Adipocyte (in vitro differentiated cells): ENCODE measurements around the gene BBX.

Source experiments
- DNase-seq: peaks from one replicate; pipeline ENCODE4 v3.0.0-alpha.2; 2015; ENCODE audit warnings: low read depth
- H3K27me3 ChIP-seq: replicated peaks from 2 replicates; pipeline ENCODE4 v1.7.0; 2013; ENCODE audit warnings: mild to moderate bottlenecking, low read length, moderate library complexity; ENCODE audit not compliant: control insufficient read depth, insufficient read depth
- H3K36me3 ChIP-seq: 2 replicates; pipeline ENCODE4 v1.7.0; 2013; ENCODE audit warnings: low read length, mild to moderate bottlenecking, moderate library complexity; ENCODE audit not compliant: control insufficient read depth, insufficient read depth, severe bottlenecking
- H3K4me1 ChIP-seq: 2 replicates; pipeline ENCODE4 v1.7.0; 2013; ENCODE audit warnings: mild to moderate bottlenecking, low read length, moderate library complexity; ENCODE audit not compliant: control insufficient read depth, insufficient read depth
- H3K4me3 ChIP-seq: 2 replicates; pipeline ENCODE4 v1.7.0; 2013; ENCODE audit warnings: mild to moderate bottlenecking, low read length, moderate library complexity
- H3K9ac ChIP-seq: 2 replicates; pipeline ENCODE4 v1.7.0; 2013; ENCODE audit warnings: mild to moderate bottlenecking, low read length, moderate library complexity
- H3K9me3 ChIP-seq: 2 replicates; pipeline ENCODE4 v1.7.0; 2013; ENCODE audit warnings: mild to moderate bottlenecking, low read length, moderate library complexity; ENCODE audit not compliant: control insufficient read depth

Gene BBX

GRCh38 chr3:107522510-107523288 lies at the start of gene BBX:
Gene BBX, plus strand, starts transcription at chr3:107522962. Its CDS starts 187,499 bp downstream, at chr3:107710461.
- Histone ChIP-seq H3K4me1 (peaks cover 11% of the 10 kb centered on the region), H3K36me3 (no peaks in the 10 kb centered on the region), H3K4me3 (peak within 1 kb of the TSS; percentile 99), H3K9me3 (no peaks in the 10 kb centered on the region), H3K27me3 (no peaks in the 10 kb centered on the region), H3K9ac (peak within 1 kb of the TSS; percentile 92)
- DNase-seq: peak; percentile 92

- no peak overlapping the region for H3K9ac ChIP-seq
- DNase-seq: no peak
- H3K4me3 ChIP-seq: no peak overlapping the region
- no peaks in the 10 kb centered on the region for H3K36me3 ChIP-seq
- H3K9me3 ChIP-seq: no peaks in the 10 kb centered on the region
- H3K4me1 ChIP-seq: no peaks in the 10 kb centered on the region
- H3K27me3 ChIP-seq: no peaks in the 10 kb centered on the region
These were observed 46.3 kb upstream of the BBX start for GRCh38 chr3:107476462-107476861.

- Histone ChIP-seq H3K4me3 (no peak overlapping the region), H3K4me1 (no peaks in the 10 kb centered on the region), H3K27me3 (no peaks in the 10 kb centered on the region), H3K9ac (no peak overlapping the region), H3K9me3 (no peaks in the 10 kb centered on the region), H3K36me3 (no peaks in the 10 kb centered on the region)
- no peak for DNase-seq
These were observed 35.3 kb upstream of the BBX start for GRCh38 chr3:107487490-107487889.

GRCh38 chr3:107488942-107489341 lies 33.8 kb upstream of the BBX start:
- Histone ChIP-seq H3K9ac (no peak overlapping the region), H3K4me1 (no peaks in the 10 kb centered on the region), H3K4me3 (no peak overlapping the region), H3K27me3 (no peaks in the 10 kb centered on the region), H3K9me3 (no peaks in the 10 kb centered on the region), H3K36me3 (no peaks in the 10 kb centered on the region)
- peak; percentile 4 for DNase-seq

GRCh38 chr3:107493134-107493533 lies 29.6 kb upstream of the BBX start:
- no peaks in the 10 kb centered on the region for H3K4me1 ChIP-seq
- no peaks in the 10 kb centered on the region for H3K36me3 ChIP-seq
- no peaks in the 10 kb centered on the region for H3K27me3 ChIP-seq
- no peak overlapping the region for H3K9ac ChIP-seq
- DNase-seq: no peak
- H3K9me3 ChIP-seq: no peaks in the 10 kb centered on the region
- H3K4me3 ChIP-seq: no peak overlapping the region

- Histone ChIP-seq H3K4me1 (no peaks in the 10 kb centered on the region), H3K27me3 (no peaks in the 10 kb centered on the region), H3K4me3 (no peak overlapping the region), H3K9me3 (no peaks in the 10 kb centered on the region), H3K9ac (no peak overlapping the region), H3K36me3 (no peaks in the 10 kb centered on the region)
- no peak for DNase-seq
These were observed 25.9 kb upstream of the BBX start for GRCh38 chr3:107496855-107497254.

GRCh38 chr3:107498646-107499045 lies 24.1 kb upstream of the BBX start:
- Histone ChIP-seq H3K4me3 (no peak overlapping the region), H3K9ac (no peak overlapping the region), H3K27me3 (no peaks in the 10 kb centered on the region), H3K9me3 (no peaks in the 10 kb centered on the region), H3K4me1 (no peaks in the 10 kb centered on the region), H3K36me3 (no peaks in the 10 kb centered on the region)
- DNase-seq: no peak

GRCh38 chr3:107506458-107506857 lies 16.3 kb upstream of the BBX start:
- no peaks in the 10 kb centered on the region for H3K9me3 ChIP-seq
- no peaks in the 10 kb centered on the region for H3K4me1 ChIP-seq
- no peaks in the 10 kb centered on the region for H3K27me3 ChIP-seq
- no peaks in the 10 kb centered on the region for H3K36me3 ChIP-seq
- no peak overlapping the region for H3K4me3 ChIP-seq
- H3K9ac ChIP-seq: no peak overlapping the region
- DNase-seq: peak; percentile 26

GRCh38 chr3:107508331-107508730 lies 14.4 kb upstream of the BBX start:
- H3K27me3 ChIP-seq: no peaks in the 10 kb centered on the region
- H3K9me3 ChIP-seq: no peaks in the 10 kb centered on the region
- H3K36me3 ChIP-seq: no peaks in the 10 kb centered on the region
- no peak overlapping the region for H3K9ac ChIP-seq
- no peaks in the 10 kb centered on the region for H3K4me1 ChIP-seq
- no peak for DNase-seq
- H3K4me3 ChIP-seq: no peak overlapping the region

GRCh38 chr3:107512108-107512507 lies 10.7 kb upstream of the BBX start:
- no peaks in the 10 kb centered on the region for H3K27me3 ChIP-seq
- no peaks in the 10 kb centered on the region for H3K36me3 ChIP-seq
- no peaks in the 10 kb centered on the region for H3K4me1 ChIP-seq
- DNase-seq: peak; percentile 7
- no peaks in the 10 kb centered on the region for H3K9me3 ChIP-seq
- no peak overlapping the region for H3K4me3 ChIP-seq
- H3K9ac ChIP-seq: no peak overlapping the region

GRCh38 chr3:107514453-107514852 lies 8.3 kb upstream of the BBX start:
- no peak overlapping the region for H3K4me3 ChIP-seq
- H3K36me3 ChIP-seq: no peaks in the 10 kb centered on the region
- H3K4me1 ChIP-seq: no peaks in the 10 kb centered on the region
- H3K27me3 ChIP-seq: no peaks in the 10 kb centered on the region
- H3K9me3 ChIP-seq: no peaks in the 10 kb centered on the region
- no peak for DNase-seq
- H3K9ac ChIP-seq: no peak overlapping the region

- no peak overlapping the region for H3K4me3 ChIP-seq
- DNase-seq: no peak
- no peaks in the 10 kb centered on the region for H3K4me1 ChIP-seq
- no peaks in the 10 kb centered on the region for H3K27me3 ChIP-seq
- no peak overlapping the region for H3K9ac ChIP-seq
- H3K9me3 ChIP-seq: no peaks in the 10 kb centered on the region
- H3K36me3 ChIP-seq: no peaks in the 10 kb centered on the region
These were observed 6.3 kb upstream of the BBX start for GRCh38 chr3:107516475-107516874.
